K562 (cell line): Measurements from ENCODE around the gene DNAJB1. TPM values are rescaled to one million over a fixed set of nuclear protein-coding genes. Genes with fewer than 3 reads are reported as not detected.

Source experiments
- ATF7 ChIP-seq: fragments of 450-650 bp; IDR thresholded peaks from 2 replicates; pipeline ENCODE4 v1.7.1; 2014; ENCODE audit warnings: mild to moderate bottlenecking, moderate library complexity
- BHLHE40 ChIP-seq: IDR thresholded peaks from 2 replicates; pipeline ENCODE4 v1.6.1; 2011; ENCODE audit warnings: low read length, improper control_type of control experiment
- CBFA2T3 ChIP-seq: fragments of 450-650 bp; IDR thresholded peaks from 2 replicates; pipeline ENCODE4 v1.6.1; 2017
- ELF4 ChIP-seq: fragments of 450-650 bp; formaldehyde crosslinking; IDR thresholded peaks from 2 replicates; pipeline ENCODE4 v1.4.0; 2022; ENCODE audit warnings: missing genetic modification characterization
- HOXB6 ChIP-seq: fragments of 250-450 bp; sonication (Bioruptor Pico); IDR thresholded peaks from 2 replicates; pipeline ENCODE4 v1.5.1; 2022; ENCODE audit warnings: mild to moderate bottlenecking, borderline replicate concordance
- PCBP1 ChIP-seq: fragments of 200-400 bp; formaldehyde crosslinking; IDR thresholded peaks from 2 replicates; pipeline ENCODE4 v1.6.1; 2018; ENCODE audit warnings: mild to moderate bottlenecking, low read depth, low read length; ENCODE audit not compliant: poor library complexity, severe bottlenecking
- PHTF2 ChIP-seq: fragments of 250-450 bp; sonication (Bioruptor Pico); IDR thresholded peaks from 2 replicates; pipeline ENCODE4 v1.5.0; 2021; ENCODE audit warnings: mild to moderate bottlenecking
- RBM14 ChIP-seq: fragments of 200-400 bp; formaldehyde crosslinking; IDR thresholded peaks from 2 replicates; pipeline ENCODE4 v1.6.1; 2018; ENCODE audit warnings: low read depth, mild to moderate bottlenecking, low read length, moderate library complexity, borderline replicate concordance; ENCODE audit not compliant: insufficient read depth
- polyA plus RNA-seq, 8 experiments: library from polyadenylated mRNA; depleted of rRNA in 4 of 8; stranded (reverse) in 5 of 8; unstranded in 3 of 8; fragments of >200 nt; fragmentation: Nextera tagmentation in 2 of 8; fragmentation: Illumina TruSeq in 1 of 8; extraction: Ambion mirVana in 2 of 8; extraction: Trizol in 1 of 8; gene quantifications; 2 replicates each; pipeline versions ENCODE4 v1.2.1 to v1.2.3, GENCODE V29; 2011 to 2014; ENCODE audit warnings: inconsistent platforms in 1 of 8, missing spikeins in 1 of 8
- total RNA-seq, 7 experiments: library from RNA; depleted of rRNA in 6 of 7; stranded (reverse); fragments of >200 nt in 6 of 7; fragmentation: Illumina TruSeq in 2 of 7; extraction: Trizol in 2 of 7; gene quantifications; 2 replicates each; pipeline versions ENCODE4 v1.2.1 to v1.2.3, GENCODE V29; 2011 to 2021; ENCODE audit warnings: low replicate concordance in 1 of 7
- TF ChIP-seq, protein P1 (sequence below): sonication (generic); formaldehyde crosslinking; IDR thresholded peaks from 2 replicates; pipeline ENCODE4 v1.8.0; 2022; ENCODE audit warnings: mild to moderate bottlenecking, low read depth, missing genetic modification reagents
- TF ChIP-seq, protein P2 (sequence below): sonication (generic); formaldehyde crosslinking; IDR thresholded peaks from 2 replicates; pipeline ENCODE4 v1.8.1; 2023; ENCODE audit warnings: mild to moderate bottlenecking, missing genetic modification reagents
- TF ChIP-seq, protein P3 (sequence below): fragments of 200-800 bp; sonication (Bioruptor generic); IDR thresholded peaks from 2 replicates; pipeline ENCODE4 v1.6.1; 2017; ENCODE audit warnings: missing genetic modification characterization, missing compliant biosample characterization
- TF ChIP-seq, protein P4 (sequence below): fragments of 150-350 bp; conservative IDR thresholded peaks from 2 replicates; pipeline ENCODE4 v1.6.1; 2014; ENCODE audit warnings: low read length

Gene DNAJB1
- total and polyA plus RNA-seq, 9 of the 15 experiments (the other 6 are each of a cell fraction or from before 2014, with no cell fraction given), result 13.2 to 113 (median 62.1) TPM

DNA sequence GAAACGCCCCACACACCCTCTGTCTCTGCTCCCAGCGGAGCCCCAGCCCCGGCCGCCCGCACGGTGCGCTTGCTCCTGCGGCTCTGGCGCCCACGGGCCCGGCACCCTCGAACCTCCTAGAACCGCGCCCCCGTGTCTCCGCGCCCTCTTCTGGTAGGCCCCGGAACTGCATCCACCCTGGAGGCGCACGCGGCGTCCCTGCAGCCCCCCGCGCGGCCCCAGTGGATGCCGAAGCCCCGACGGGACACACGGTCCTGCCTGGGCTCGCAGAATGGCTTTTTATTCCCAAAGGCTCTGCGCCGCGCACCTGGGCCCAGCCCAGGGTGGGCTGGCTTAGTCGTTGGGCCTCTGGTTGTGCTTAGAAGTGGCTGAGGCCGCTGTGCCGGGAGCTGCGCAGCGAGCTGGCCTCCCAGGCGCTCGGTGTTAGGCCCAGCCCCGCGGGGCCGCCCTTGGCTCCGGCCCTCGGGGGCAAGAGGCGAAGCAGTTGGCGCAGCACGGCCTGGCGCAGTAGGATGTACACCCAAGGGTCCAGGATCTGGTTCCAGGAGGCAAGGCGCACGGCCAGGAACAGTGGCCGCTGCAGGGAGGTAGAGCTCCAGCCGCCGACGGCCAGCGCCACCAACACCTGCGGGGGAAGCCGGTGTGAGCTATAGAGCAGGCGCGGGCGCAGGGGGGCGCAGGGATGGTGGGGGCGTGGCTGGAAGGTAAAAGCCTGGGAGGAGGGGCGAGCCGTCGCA, 45.8 kb downstream of the DNAJB1 start (continued):
- TF ChIP-seq, protein P1, sequence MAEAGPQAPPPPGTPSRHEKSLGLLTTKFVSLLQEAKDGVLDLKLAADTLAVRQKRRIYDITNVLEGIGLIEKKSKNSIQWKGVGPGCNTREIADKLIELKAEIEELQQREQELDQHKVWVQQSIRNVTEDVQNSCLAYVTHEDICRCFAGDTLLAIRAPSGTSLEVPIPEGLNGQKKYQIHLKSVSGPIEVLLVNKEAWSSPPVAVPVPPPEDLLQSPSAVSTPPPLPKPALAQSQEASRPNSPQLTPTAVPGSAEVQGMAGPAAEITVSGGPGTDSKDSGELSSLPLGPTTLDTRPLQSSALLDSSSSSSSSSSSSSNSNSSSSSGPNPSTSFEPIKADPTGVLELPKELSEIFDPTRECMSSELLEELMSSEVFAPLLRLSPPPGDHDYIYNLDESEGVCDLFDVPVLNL (CRISPR knock-in tag), result no peak
- TF ChIP-seq ATF7, result 0 out of 2 replicates have a peak, but pooled peaks have one; percentile 45
- TF ChIP-seq, protein P2, sequence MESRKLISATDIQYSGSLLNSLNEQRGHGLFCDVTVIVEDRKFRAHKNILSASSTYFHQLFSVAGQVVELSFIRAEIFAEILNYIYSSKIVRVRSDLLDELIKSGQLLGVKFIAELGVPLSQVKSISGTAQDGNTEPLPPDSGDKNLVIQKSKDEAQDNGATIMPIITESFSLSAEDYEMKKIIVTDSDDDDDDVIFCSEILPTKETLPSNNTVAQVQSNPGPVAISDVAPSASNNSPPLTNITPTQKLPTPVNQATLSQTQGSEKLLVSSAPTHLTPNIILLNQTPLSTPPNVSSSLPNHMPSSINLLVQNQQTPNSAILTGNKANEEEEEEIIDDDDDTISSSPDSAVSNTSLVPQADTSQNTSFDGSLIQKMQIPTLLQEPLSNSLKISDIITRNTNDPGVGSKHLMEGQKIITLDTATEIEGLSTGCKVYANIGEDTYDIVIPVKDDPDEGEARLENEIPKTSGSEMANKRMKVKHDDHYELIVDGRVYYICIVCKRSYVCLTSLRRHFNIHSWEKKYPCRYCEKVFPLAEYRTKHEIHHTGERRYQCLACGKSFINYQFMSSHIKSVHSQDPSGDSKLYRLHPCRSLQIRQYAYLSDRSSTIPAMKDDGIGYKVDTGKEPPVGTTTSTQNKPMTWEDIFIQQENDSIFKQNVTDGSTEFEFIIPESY (CRISPR knock-in tag), result peak; percentile 90
- no peak for TF ChIP-seq HOXB6
- 0 out of 2 replicates have a peak, but pooled peaks have one; percentile 34 for TF ChIP-seq BHLHE40
- TF ChIP-seq, protein P3, sequence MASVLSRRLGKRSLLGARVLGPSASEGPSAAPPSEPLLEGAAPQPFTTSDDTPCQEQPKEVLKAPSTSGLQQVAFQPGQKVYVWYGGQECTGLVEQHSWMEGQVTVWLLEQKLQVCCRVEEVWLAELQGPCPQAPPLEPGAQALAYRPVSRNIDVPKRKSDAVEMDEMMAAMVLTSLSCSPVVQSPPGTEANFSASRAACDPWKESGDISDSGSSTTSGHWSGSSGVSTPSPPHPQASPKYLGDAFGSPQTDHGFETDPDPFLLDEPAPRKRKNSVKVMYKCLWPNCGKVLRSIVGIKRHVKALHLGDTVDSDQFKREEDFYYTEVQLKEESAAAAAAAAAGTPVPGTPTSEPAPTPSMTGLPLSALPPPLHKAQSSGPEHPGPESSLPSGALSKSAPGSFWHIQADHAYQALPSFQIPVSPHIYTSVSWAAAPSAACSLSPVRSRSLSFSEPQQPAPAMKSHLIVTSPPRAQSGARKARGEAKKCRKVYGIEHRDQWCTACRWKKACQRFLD (CRISPR knock-in tag), result no peak
- TF ChIP-seq PHTF2 (CRISPR knock-in tag), result no peak
- 0 out of 2 replicates have a peak, but pooled peaks have one; percentile 26 for TF ChIP-seq ELF4
- TF ChIP-seq CBFA2T3, result no peak
- peak; percentile 35; the same call in 1 of the 2 replicates for TF ChIP-seq RBM14
- TF ChIP-seq PCBP1, result peak; percentile 76
- TF ChIP-seq, protein P4, sequence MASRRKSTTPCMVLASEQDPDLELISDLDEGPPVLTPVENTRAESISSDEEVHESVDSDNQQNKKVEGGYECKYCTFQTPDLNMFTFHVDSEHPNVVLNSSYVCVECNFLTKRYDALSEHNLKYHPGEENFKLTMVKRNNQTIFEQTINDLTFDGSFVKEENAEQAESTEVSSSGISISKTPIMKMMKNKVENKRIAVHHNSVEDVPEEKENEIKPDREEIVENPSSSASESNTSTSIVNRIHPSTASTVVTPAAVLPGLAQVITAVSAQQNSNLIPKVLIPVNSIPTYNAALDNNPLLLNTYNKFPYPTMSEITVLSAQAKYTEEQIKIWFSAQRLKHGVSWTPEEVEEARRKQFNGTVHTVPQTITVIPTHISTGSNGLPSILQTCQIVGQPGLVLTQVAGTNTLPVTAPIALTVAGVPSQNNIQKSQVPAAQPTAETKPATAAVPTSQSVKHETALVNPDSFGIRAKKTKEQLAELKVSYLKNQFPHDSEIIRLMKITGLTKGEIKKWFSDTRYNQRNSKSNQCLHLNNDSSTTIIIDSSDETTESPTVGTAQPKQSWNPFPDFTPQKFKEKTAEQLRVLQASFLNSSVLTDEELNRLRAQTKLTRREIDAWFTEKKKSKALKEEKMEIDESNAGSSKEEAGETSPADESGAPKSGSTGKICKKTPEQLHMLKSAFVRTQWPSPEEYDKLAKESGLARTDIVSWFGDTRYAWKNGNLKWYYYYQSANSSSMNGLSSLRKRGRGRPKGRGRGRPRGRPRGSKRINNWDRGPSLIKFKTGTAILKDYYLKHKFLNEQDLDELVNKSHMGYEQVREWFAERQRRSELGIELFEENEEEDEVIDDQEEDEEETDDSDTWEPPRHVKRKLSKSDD, result no peak
